IMR-90 (cell line): Measurements from ENCODE around the gene VPS52. TPM values are rescaled to one million over a fixed set of nuclear protein-coding genes. Genes with fewer than 3 reads are reported as not detected.

Source experiments
- ATAC-seq: fragments of 200-7000 bp; cut with Tn5 transposase; 2 replicates; pipeline ENCODE4 v1.9.1; 2020; ENCODE audit warnings: low read depth, mild to moderate bottlenecking, moderate library complexity
- BruUV-seq: library from RNA; stranded (reverse); fragments of 400-500 nt; replicated peaks from 2 replicates; lab custom pipeline; 2021; lab: Mats Ljungman, UMichigan
- CTCF ChIA-PET: fragments of 300-600 bp; formaldehyde crosslinking; extraction: SDS; loops from one replicate; lab custom pipeline; 2021; ENCODE audit warnings: antibody characterized with exemption; lab: Yijun Ruan, JAX
- POLR2A ChIA-PET: fragments of 300-600 bp; sonication (Branson Sonifier 250); formaldehyde crosslinking; loops from one replicate; lab custom pipeline; 2022; ENCODE audit warnings: antibody characterized with exemption; ENCODE audit not compliant: unreplicated experiment; lab: Charles Lee
- DNase-seq: peaks from one replicate; pipeline ENCODE4 v3.0.0; 2013
- H2AFZ ChIP-seq: replicated peaks from 2 replicates; pipeline ENCODE3; 2013; ENCODE audit warnings: low read length, mild to moderate bottlenecking; ENCODE audit not compliant: poor library complexity
- H2AK5ac ChIP-seq: 2 replicates; pipeline ENCODE4 v1.6.1; 2013; ENCODE audit warnings: low read depth, low read length, inconsistent platforms
- H2AK9ac ChIP-seq: replicated peaks from 2 replicates; pipeline ENCODE3; 2013; ENCODE audit warnings: mild to moderate bottlenecking, low read depth, low read length, moderate library complexity; ENCODE audit not compliant: poor library complexity
- H2BK120ac ChIP-seq: 2 replicates; pipeline ENCODE4 v1.6.1; 2013; ENCODE audit warnings: low read depth, low read length, inconsistent platforms
- H2BK15ac ChIP-seq: 3 replicates; pipeline ENCODE4 v1.6.1; 2013; ENCODE audit warnings: low read depth, low read length, inconsistent platforms
- H2BK20ac ChIP-seq: 2 replicates; pipeline ENCODE4 v1.6.1; 2013; ENCODE audit warnings: low read depth, mild to moderate bottlenecking, inconsistent platforms, low read length, moderate library complexity
- H2BK5ac ChIP-seq: 2 replicates; pipeline ENCODE4 v1.6.1; 2013; ENCODE audit warnings: mild to moderate bottlenecking, low read depth, low read length, inconsistent platforms; ENCODE audit not compliant: poor library complexity, severe bottlenecking
- H3K14ac ChIP-seq: replicated peaks from 2 replicates; pipeline ENCODE4 v1.6.1; 2013; ENCODE audit warnings: low read depth, low read length, inconsistent platforms
- H3K18ac ChIP-seq: 2 replicates; pipeline ENCODE4 v1.6.1; 2013; ENCODE audit warnings: low read depth, low read length, control low read depth
- H3K23ac ChIP-seq: 2 replicates; pipeline ENCODE4 v1.6.1; 2013; ENCODE audit warnings: low read depth, low read length, inconsistent platforms
- H3K27ac ChIP-seq: 2 replicates; pipeline ENCODE4 v1.5.1; 2013; ENCODE audit warnings: mild to moderate bottlenecking, control low read depth, low read length; ENCODE audit not compliant: insufficient read depth
- H3K27me3 ChIP-seq: 2 replicates; pipeline ENCODE4 v1.6.1; 2013; ENCODE audit warnings: low read length; ENCODE audit not compliant: control insufficient read depth, insufficient read depth
- H3K36me3 ChIP-seq: 2 replicates; pipeline ENCODE4 v1.6.1; 2013; ENCODE audit warnings: low read length, mixed read lengths; ENCODE audit not compliant: control insufficient read depth, insufficient read depth
- H3K4ac ChIP-seq: 2 replicates; pipeline ENCODE4 v1.6.1; 2013; ENCODE audit warnings: low read depth, low read length, inconsistent platforms
- H3K4me1 ChIP-seq: 2 replicates; pipeline ENCODE4 v1.6.1; 2013; ENCODE audit warnings: low read length, mixed read lengths; ENCODE audit not compliant: control insufficient read depth, insufficient read depth
- H3K4me2 ChIP-seq: 2 replicates; pipeline ENCODE4 v1.6.1; 2013; ENCODE audit warnings: low read depth, mild to moderate bottlenecking, control low read depth, low read length, moderate library complexity
- H3K4me3 ChIP-seq: 2 replicates; pipeline ENCODE4 v1.5.1; 2013; ENCODE audit warnings: low read depth, mild to moderate bottlenecking, control low read depth, low read length, moderate library complexity; ENCODE audit not compliant: insufficient read depth
- H3K56ac ChIP-seq: 2 replicates; pipeline ENCODE4 v1.6.1; 2013; ENCODE audit warnings: low read length, inconsistent platforms; ENCODE audit not compliant: insufficient read depth; ENCODE audit errors: extremely low read depth
- H3K79me1 ChIP-seq, 2 experiments: 2 replicates each; pipeline ENCODE4 v1.6.1; 2013; ENCODE audit warnings: low read length in 2 of 2, inconsistent platforms in 1 of 2, low read depth in 1 of 2
- H3K9ac ChIP-seq: 2 replicates; pipeline ENCODE4 v1.6.1; 2013; ENCODE audit warnings: low read depth, low read length, control low read depth
- H3K9me1 ChIP-seq: 2 replicates; pipeline ENCODE4 v1.6.1; 2013; ENCODE audit warnings: low read length, inconsistent platforms; ENCODE audit not compliant: insufficient read depth
- H3K9me3 ChIP-seq: 2 replicates; pipeline ENCODE4 v1.6.1; 2013; ENCODE audit warnings: low read length; ENCODE audit not compliant: control insufficient read depth, insufficient read depth
- H4K20me1 ChIP-seq: 2 replicates; pipeline ENCODE4 v1.6.1; 2013; ENCODE audit warnings: low read length, inconsistent platforms; ENCODE audit not compliant: insufficient read depth
- H4K5ac ChIP-seq: 2 replicates; pipeline ENCODE4 v1.6.1; 2013; ENCODE audit warnings: mild to moderate bottlenecking, low read depth, low read length, control low read depth
- H4K8ac ChIP-seq, 2 experiments: 2 replicates each; pipeline ENCODE4 v1.6.1; 2013; ENCODE audit warnings: low read depth in 2 of 2, low read length in 2 of 2, control low read depth in 1 of 2, inconsistent platforms in 1 of 2
- H4K91ac ChIP-seq: 2 replicates; pipeline ENCODE4 v1.6.1; 2013; ENCODE audit warnings: low read depth, low read length, inconsistent platforms; ENCODE audit not compliant: insufficient read depth
- POLR2A ChIP-seq: IDR thresholded peaks from 2 replicates; pipeline ENCODE4 v1.6.1; 2012; ENCODE audit warnings: mild to moderate bottlenecking, low read depth, low read length
- USF2 ChIP-seq: fragments of 150-350 bp; IDR thresholded peaks from 2 replicates; pipeline ENCODE4 v1.6.1; 2017; ENCODE audit warnings: mild to moderate bottlenecking, antibody characterized with exemption, low read length, low read depth
- WGBS, 2 experiments: methylation state at CpG; one replicate each; pipeline versions ENCODE4 v1.1.5 to v1.1.7; 2013; ENCODE audit warnings: missing lambda C conversion rate in 2 of 2; ENCODE audit not compliant: insufficient read length in 1 of 2; ENCODE audit errors: extremely low coverage in 2 of 2; 5-methylcytosine and 5-hydroxymethylcytosine counted together
- dilution Hi-C: fragments of 300-500 bp; cut with HindIII; formaldehyde crosslinking; loops from one replicate; pipeline ENCODE4 v1.14.3; 2018; ENCODE audit warnings: low sequenced_read_pairs; ENCODE audit not compliant: unreplicated experiment
- in situ Hi-C: fragments of 300-500 bp; cut with MboI; formaldehyde crosslinking; loops from 3 replicates; pipeline ENCODE4 v1.14.3; 2019; ENCODE audit warnings: low sequenced_read_pairs, inconsistent platforms, mixed read lengths
- intact Hi-C: fragments of 100-400 bp; cut with micrococcal nuclease; formaldehyde crosslinking; loops from 2 replicates; pipeline ENCODE4 v1.10.0; 2022
- polyA plus RNA-seq, 3 experiments: library from polyadenylated mRNA; depleted of rRNA; stranded (reverse); fragments of >200 nt; gene quantifications; 2 replicates each; pipeline ENCODE4 v1.2.3, GENCODE V29; 2012; ENCODE audit warnings: low replicate concordance in 1 of 3
- total RNA-seq: library from RNA; depleted of rRNA; stranded (reverse); fragments of >200 nt; gene quantifications from 2 replicates; pipeline ENCODE4 v1.2.3, GENCODE V29; 2012

VPS52 gene
- total and polyA plus RNA-seq, 2 of the 4 experiments (the other 2 are of a cell fraction) = 29.8 to 54.6 TPM

GRCh38 chr6:33297406-33297955 lies 25.8 kb upstream of the VPS52 start:
- ChIA-PET CTCF (interaction anchor here (0.6 to 2.0 kb wide), 2 partner anchors 20 to 47 kb away, joined by 3 to 5 read pairs; partner anchors contain the start of gene B3GALT4), POLR2A (no interaction called here)
- Histone ChIP-seq H2BK120ac (no peak overlapping the region), H4K20me1 (peaks cover 9% of the 10 kb centered on the region), H2BK20ac (no peak overlapping the region), H2BK5ac (no peak overlapping the region), H3K27me3 (no peaks in the 10 kb centered on the region), H3K4me1 (no peaks in the 10 kb centered on the region), H2AFZ (peak overlapping the region; percentile 87), H3K18ac (no peak overlapping the region), H3K9me3 (no peaks in the 10 kb centered on the region), H3K36me3 (peaks cover 18% of the 10 kb centered on the region), H3K14ac (peak overlapping the region; percentile 29; the same call in 1 of the 2 replicates), H2AK9ac (peak overlapping the region; percentile 80), H3K4ac (peak overlapping the region; percentile 39), H4K8ac (peak overlapping the region in 1 of 2 experiments; percentile 46; a peak in 2 of 4 replicates), H2AK5ac (peak overlapping the region; percentile 11; the same call in 1 of the 2 replicates), H2BK15ac (no peak overlapping the region), H3K27ac (peak overlapping the region; percentile 16; the same call in 1 of the 2 replicates), H3K9me1 (no peaks in the 10 kb centered on the region), H3K56ac (no peak overlapping the region), H4K5ac (no peak overlapping the region), H3K4me2 (peak overlapping the region; percentile 82), H3K79me1 (peaks cover 15 to 33% of the 10 kb centered on the region in 2 experiments; a peak in 3 of 4 replicates), H3K23ac (no peak overlapping the region), H3K9ac (peak overlapping the region; percentile 37), H3K4me3 (peak overlapping the region; percentile 29), H4K91ac (no peak overlapping the region)
- intact Hi-C loops (loop anchor here (5.0 kb wide), 1 partner anchor 120 kb away; the partner anchor contains the start of gene CUTA), in situ Hi-C loops (no loop called here), dilution Hi-C loops (no loop called here)
- ATAC-seq (peak; percentile 0; the same call in 1 of the 2 replicates), DNase-seq (no peak)
- 16% methylated on average over 5 of the region's 16 CpGs; no CpG with 5 or more reads in 1 of the 2 experiments for WGBS, 2 experiments
- TF ChIP-seq POLR2A (no peak), USF2 (peak; percentile 85)
- no TSS peak for BruUV-seq
